SK-N-MC (cell line): ENCODE results near the gene PAIP1.

Experiments
- EZH2 ChIP-seq: fragments of 200-600 bp; sonication (generic); IDR thresholded peaks from one replicate; pipeline ENCODE4 v1.6.1; 2017; ENCODE audit warnings: antibody characterized with exemption
- FOXP2 ChIP-seq: optimal IDR thresholded peaks from 2 replicates; pipeline ENCODE3; 2011; ENCODE audit warnings: mild to moderate bottlenecking, moderate library complexity; ENCODE audit not compliant: insufficient read depth; ENCODE audit errors: extremely low read length, control extremely low read depth
- POLR2AphosphoS5 ChIP-seq: IDR thresholded peaks from 2 replicates; pipeline ENCODE4 v1.6.1; 2012; ENCODE audit warnings: mild to moderate bottlenecking, low read depth, low read length, borderline replicate concordance

GRCh38 chr5:43485406-43485805, 71.5 kb downstream of the PAIP1 start:
- TF ChIP-seq EZH2 (no peak), POLR2AphosphoS5 (no peak), FOXP2 (no peak)
